GM23248 (cell line): ENCODE results near the gene CCL23.

Source experiments
- EZH2 ChIP-seq: fragments of 200-600 bp; sonication (generic); IDR thresholded peaks from 2 replicates; pipeline ENCODE4 v1.6.1; 2018; ENCODE audit warnings: antibody characterized with exemption, mild to moderate bottlenecking; ENCODE audit not compliant: insufficient read depth, poor library complexity, severe bottlenecking
- EZH2phosphoT487 ChIP-seq: fragments of 200-600 bp; sonication (generic); IDR thresholded peaks from 2 replicates; pipeline ENCODE4 v1.6.1; 2018; ENCODE audit warnings: antibody characterized with exemption, moderate library complexity, mild to moderate bottlenecking, low read depth; ENCODE audit not compliant: insufficient read depth

DNA sequence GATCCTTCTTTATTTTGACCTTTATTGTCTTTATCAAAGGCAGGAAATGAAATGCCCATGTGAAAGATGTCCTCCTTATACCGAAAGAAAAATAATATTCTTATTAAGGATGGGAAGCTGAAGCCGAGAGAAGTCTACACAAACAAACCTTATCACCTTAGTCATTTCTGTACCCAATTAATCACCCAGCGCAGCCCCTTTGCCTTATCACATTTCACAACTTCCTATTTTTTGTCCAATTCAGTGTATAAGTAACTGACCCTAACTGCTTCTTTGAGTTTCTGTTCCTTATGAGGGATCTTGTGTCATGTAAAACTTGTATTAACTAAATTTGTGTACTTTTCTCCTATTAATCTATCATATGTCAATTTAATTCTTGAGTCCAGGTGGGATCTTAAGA, 16.4 kb upstream of the CCL23 start:
- TF ChIP-seq EZH2 (no peak), EZH2phosphoT487 (no peak)
